Measurements from ENCODE around the gene RSPO3.

RSPO3 gene

DNA sequence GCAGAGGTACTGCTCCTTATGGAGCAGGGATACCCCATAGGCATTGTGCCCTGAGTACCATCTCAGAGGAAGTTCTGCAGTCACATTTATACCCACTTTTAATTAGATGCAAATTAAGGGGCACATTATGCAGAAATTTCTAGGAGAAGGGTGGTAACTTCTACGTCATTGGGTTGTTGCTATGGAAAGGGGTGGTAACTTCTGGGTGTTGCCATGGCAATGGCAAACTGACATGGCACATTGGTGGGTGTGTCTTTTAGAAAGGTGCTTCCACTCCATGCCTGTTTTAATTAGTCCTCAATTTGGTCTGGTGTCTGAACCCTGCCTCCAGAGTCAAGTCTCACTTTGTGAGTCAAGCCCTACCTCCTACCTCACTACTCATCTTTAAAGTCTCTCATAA lies 42.0 kb downstream of the RSPO3 start:
- peaks cover 6% of the 10 kb centered on the region for H3K9me3 ChIP-seq (ENCODE audit: control insufficient read depth, insufficient read depth, low read length)
- H3K4me1 ChIP-seq (ENCODE audit: insufficient read depth, low read length): no peaks in the 10 kb centered on the region; the same call in 1 of the 2 replicates
- H3K9ac ChIP-seq (ENCODE audit: low read depth, low read length): no peak overlapping the region
- no peaks in the 10 kb centered on the region for H3K36me3 ChIP-seq (ENCODE audit: insufficient read depth, low read length)

DNA sequence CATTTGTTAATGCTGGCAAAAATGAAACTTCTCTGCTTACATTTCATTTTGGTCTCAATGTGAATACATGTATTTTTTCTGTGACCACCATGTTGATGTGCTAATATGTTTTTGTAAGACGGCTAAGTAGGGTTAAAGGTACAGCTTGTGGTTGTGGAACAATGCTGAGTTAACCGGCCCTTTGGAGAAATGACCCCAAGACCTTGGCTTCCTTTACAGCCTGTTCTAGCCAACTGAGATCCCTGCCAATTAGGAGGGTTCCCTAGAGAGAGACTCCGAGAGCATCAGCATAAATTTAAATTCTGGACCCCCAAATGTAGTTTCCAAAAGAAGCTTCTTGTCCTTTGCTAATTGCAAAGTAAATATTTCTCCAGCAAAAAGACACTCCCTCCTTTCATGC lies 44.4 kb downstream of the RSPO3 start:
- H3K4me1 ChIP-seq (ENCODE audit: insufficient read depth, low read length): no peaks in the 10 kb centered on the region; the same call in 1 of the 2 replicates
- H3K9ac ChIP-seq (ENCODE audit: low read depth, low read length): no peak overlapping the region
- peaks cover 6% of the 10 kb centered on the region for H3K9me3 ChIP-seq (ENCODE audit: control insufficient read depth, insufficient read depth, low read length)
- no peaks in the 10 kb centered on the region for H3K36me3 ChIP-seq (ENCODE audit: insufficient read depth, low read length)

DNA sequence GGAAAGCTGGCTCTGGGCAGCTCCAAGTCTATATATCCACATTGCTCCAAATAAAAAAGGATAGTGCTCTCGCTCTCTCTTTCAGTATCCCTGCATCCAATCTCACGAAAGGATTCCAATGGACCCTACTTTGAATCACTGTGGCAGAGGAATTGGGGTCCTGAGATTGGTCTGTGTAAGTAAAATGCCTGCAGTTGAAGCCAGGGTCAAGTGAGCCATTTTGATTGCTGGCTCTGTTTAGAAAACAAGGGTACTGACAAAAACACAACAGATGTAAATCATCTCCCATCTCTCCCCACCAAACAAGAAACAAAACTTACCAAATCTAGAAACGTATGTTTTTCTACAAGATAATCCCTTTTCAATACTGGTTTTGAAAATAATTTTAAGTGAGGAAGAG lies 45.6 kb downstream of the RSPO3 start:
- no peaks in the 10 kb centered on the region; the same call in 1 of the 2 replicates for H3K4me1 ChIP-seq (ENCODE audit: insufficient read depth, low read length)
- H3K9ac ChIP-seq (ENCODE audit: low read depth, low read length): no peak overlapping the region
- no peaks in the 10 kb centered on the region for H3K36me3 ChIP-seq (ENCODE audit: insufficient read depth, low read length)
- peaks cover 6% of the 10 kb centered on the region for H3K9me3 ChIP-seq (ENCODE audit: control insufficient read depth, insufficient read depth, low read length)

DNA sequence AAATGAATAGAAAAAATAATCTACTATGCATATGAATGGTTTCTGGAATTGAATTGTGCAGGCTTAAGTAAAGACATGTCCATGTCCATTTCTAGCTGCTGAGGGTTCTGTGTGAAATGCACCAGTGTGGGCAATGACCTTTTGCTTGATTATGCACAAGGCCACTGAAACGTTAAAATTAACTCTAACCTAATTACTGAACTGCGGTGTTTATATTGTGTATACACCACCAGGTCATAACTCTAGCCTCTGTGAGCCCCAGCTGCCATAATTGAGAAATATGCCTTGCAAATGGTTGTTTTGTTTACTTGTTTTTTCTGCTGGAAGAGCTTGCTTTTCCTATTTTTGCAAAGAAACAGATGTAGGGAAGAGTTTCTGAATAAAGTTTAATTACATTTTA lies 46.1 kb downstream of the RSPO3 start:
- peaks cover 6% of the 10 kb centered on the region for H3K9me3 ChIP-seq (ENCODE audit: control insufficient read depth, insufficient read depth, low read length)
- H3K9ac ChIP-seq (ENCODE audit: low read depth, low read length): no peak overlapping the region; the same call in 1 of the 2 replicates
- no peaks in the 10 kb centered on the region; the same call in 1 of the 2 replicates for H3K4me1 ChIP-seq (ENCODE audit: insufficient read depth, low read length)
- no peaks in the 10 kb centered on the region for H3K36me3 ChIP-seq (ENCODE audit: insufficient read depth, low read length)

DNA sequence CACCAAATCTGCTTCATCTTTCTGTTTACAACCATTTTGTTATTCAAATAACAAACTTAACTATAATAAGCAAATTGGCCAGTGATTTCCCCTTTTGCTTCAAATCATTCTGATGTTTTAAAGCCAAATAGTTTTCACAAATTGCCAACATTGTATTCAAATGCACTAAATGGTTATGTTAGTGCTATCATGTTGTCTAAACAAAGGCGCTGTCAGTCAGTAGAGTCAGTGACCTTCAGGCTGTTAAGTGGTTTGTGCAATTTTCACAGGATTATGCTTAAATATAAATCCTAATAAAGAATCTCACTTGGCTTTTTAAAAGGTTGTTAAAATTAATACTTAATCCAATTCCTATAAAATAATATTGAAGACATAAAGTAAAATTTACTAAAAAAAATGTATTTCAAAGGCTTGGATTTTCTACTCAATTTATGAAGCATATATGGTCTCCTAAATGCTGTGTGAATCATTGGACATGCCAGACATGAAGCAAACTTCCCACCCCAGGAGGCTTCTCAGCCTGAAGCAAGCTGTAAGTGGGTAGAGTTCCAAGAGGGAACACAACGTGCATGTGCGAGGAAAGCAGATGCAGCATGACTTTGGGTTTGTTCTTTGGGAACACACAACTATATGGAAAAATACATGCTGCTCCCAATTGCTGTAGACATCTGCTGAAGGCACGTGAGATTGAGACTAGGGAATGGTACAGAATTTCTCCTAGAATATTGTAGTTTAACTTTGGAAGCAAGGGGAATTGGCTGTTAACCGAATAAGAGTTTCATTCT lies 54.9 kb downstream of the RSPO3 start:
- Histone ChIP-seq H3K36me3 (ENCODE audit: insufficient read depth, low read length) (no peaks in the 10 kb centered on the region), H3K4me1 (ENCODE audit: insufficient read depth, low read length) (peaks cover 4% of the 10 kb centered on the region; the same call in 1 of the 2 replicates), H3K9me3 (ENCODE audit: control insufficient read depth, insufficient read depth, low read length) (no peaks in the 10 kb centered on the region), H3K9ac (ENCODE audit: low read depth, low read length) (no peak overlapping the region)

DNA sequence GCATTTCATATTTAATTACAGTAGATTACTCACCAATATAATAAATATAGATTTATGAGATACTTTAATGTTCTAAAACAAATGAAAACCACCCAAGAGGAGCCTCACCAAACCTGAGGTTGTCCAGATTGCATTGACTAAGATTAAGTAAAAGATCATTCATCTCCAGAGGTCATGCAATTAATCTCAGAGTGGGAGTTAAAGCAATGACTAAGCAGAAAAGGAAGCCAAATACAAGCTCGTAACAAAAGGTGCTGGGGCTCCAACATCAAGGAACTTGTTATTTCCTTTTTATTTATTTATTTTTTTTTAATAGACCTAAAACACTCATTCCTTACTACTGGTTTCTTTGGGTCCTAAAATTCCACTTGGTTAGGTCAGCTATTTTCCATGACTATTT lies 57.7 kb downstream of the RSPO3 start:
- H3K9ac ChIP-seq (ENCODE audit: low read depth, low read length): no peak overlapping the region
- H3K4me1 ChIP-seq (ENCODE audit: insufficient read depth, low read length): peaks cover 4% of the 10 kb centered on the region; the same call in 1 of the 2 replicates
- H3K9me3 ChIP-seq (ENCODE audit: control insufficient read depth, insufficient read depth, low read length): no peaks in the 10 kb centered on the region
- no peaks in the 10 kb centered on the region for H3K36me3 ChIP-seq (ENCODE audit: insufficient read depth, low read length)

DNA sequence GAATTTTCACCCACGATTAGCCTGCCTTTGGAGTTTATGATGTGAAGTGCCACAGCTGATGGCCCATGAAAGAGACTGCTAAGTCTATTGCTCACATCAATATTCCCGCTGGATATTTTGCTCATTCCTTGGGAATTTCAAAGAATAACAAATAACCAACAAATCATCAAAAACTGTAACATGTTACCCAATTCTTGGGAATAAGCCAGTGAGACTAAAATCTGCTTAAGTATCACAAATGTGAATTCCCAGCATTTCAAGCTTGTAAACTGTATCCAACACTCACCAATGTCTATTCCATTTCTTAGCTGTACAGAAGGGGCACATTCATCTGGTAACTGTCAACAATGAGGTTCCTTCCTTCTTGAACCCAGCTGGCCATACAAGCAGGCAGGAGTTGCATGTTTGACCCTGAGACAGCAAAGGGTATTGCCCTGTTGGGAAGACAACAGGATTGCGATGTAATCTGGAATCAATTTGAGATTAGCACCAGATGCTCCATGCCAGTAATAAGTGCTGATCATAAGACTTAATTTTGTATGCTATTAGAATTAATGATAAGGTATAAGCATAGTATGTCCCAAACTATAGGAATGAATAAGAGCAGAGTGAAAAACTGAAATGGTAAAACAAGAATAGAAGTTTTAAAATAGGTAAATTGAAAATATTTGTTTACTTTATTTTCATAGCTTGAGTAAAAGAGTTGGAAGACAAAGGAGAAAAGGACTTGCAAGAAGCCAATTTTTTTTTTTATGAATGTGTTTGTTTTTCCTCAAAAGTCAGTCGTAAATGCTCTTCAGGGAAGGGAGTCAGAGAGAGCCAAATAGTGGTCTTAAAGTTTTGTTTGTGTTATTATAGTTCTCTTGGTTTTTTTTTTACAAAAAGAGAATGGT lies 58.8 kb downstream of the RSPO3 start:
- H3K4me1 ChIP-seq (ENCODE audit: insufficient read depth, low read length): peaks cover 4% of the 10 kb centered on the region; the same call in 1 of the 2 replicates
- no peaks in the 10 kb centered on the region for H3K9me3 ChIP-seq (ENCODE audit: control insufficient read depth, insufficient read depth, low read length)
- no peaks in the 10 kb centered on the region for H3K36me3 ChIP-seq (ENCODE audit: insufficient read depth, low read length)
- H3K9ac ChIP-seq (ENCODE audit: low read depth, low read length): no peak overlapping the region

DNA sequence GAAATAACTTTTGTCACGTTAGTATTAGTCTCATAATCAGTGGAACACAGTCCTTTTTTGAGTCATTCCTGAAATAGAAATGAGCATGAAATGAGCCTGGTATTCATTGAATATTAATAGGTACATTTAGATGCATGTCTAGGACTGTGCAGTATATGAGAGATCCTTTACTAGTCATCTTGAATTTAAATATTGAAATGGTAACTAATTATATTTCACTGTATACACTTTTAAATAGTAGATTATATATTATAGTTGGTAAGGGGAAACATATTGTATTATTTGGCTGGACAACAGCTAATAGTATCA lies 59.4 kb downstream of the RSPO3 start:
- Histone ChIP-seq H3K36me3 (ENCODE audit: insufficient read depth, low read length) (no peaks in the 10 kb centered on the region), H3K9ac (ENCODE audit: low read depth, low read length) (no peak overlapping the region), H3K4me1 (ENCODE audit: insufficient read depth, low read length) (peaks cover 4% of the 10 kb centered on the region; the same call in 1 of the 2 replicates), H3K9me3 (ENCODE audit: control insufficient read depth, insufficient read depth, low read length) (no peaks in the 10 kb centered on the region)

DNA sequence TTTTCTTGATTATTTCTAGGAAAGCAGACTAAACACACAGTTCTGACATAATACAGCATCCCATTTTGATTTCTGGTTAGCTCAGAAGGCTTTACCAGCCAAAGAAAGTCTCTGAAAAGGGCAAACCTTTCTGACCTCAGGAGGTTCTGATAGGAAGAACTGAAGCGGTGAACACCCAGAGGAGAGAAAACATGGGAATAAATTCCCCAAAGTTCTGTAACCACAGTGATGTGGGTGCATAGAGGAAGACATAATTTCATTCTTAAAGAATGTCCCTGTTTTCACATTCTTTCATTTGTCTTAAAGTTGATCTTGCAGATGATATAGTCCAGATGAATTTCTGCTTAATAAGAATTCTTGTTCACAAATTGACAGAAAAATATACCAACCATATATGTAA lies 60.3 kb downstream of the RSPO3 start:
- Histone ChIP-seq H3K4me1 (ENCODE audit: insufficient read depth, low read length) (peaks cover 4% of the 10 kb centered on the region; the same call in 1 of the 2 replicates), H3K36me3 (ENCODE audit: insufficient read depth, low read length) (no peaks in the 10 kb centered on the region), H3K9me3 (ENCODE audit: control insufficient read depth, insufficient read depth, low read length) (no peaks in the 10 kb centered on the region), H3K9ac (ENCODE audit: low read depth, low read length) (no peak overlapping the region)

DNA sequence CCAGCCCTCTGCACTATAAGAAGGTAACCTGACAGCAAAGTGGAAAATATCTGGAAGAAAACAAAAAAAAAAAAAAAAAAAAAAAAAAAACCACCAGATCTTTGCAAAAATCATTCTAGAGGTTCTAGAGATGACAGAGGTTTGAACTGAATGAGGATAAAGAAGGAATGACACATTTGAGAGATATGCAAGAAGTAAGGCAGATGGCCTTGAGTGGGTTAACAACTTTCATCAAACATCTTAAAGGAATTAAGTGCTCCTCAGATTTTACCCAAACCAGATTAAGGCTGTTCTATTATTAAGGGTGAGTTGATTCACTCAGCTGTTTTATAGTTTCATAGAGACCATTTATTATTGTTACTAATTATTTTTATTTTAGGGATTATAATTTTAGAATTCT lies 62.0 kb downstream of the RSPO3 start:
- H3K9me3 ChIP-seq (ENCODE audit: control insufficient read depth, insufficient read depth, low read length): no peaks in the 10 kb centered on the region
- H3K36me3 ChIP-seq (ENCODE audit: insufficient read depth, low read length): no peaks in the 10 kb centered on the region
- H3K9ac ChIP-seq (ENCODE audit: low read depth, low read length): no peak overlapping the region
- peaks cover 4% of the 10 kb centered on the region; the same call in 1 of the 2 replicates for H3K4me1 ChIP-seq (ENCODE audit: insufficient read depth, low read length)

DNA sequence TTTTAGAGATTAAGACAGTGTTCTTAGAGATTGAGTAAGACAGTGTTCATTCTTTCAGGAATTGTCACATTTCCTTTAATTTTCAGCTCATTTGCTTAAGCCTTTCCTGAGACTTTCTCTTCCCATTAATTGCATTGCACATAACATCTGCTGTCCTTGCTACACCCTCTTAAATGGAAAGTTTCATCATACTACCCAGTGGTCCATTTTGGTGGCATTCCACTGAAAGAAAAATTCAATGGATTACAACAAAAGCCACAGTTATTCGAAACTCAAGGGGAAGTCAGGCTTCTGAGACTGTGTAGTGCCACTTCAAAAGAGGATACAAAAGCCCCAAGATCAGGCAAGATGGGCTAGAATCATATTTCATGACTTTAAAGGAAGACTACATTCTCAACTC lies 64.0 kb downstream of the RSPO3 start:
- no peaks in the 10 kb centered on the region for H3K4me1 ChIP-seq (ENCODE audit: insufficient read depth, low read length)
- H3K36me3 ChIP-seq (ENCODE audit: insufficient read depth, low read length): no peaks in the 10 kb centered on the region
- no peak overlapping the region for H3K9ac ChIP-seq (ENCODE audit: low read depth, low read length)
- no peaks in the 10 kb centered on the region for H3K9me3 ChIP-seq (ENCODE audit: control insufficient read depth, insufficient read depth, low read length)

DNA sequence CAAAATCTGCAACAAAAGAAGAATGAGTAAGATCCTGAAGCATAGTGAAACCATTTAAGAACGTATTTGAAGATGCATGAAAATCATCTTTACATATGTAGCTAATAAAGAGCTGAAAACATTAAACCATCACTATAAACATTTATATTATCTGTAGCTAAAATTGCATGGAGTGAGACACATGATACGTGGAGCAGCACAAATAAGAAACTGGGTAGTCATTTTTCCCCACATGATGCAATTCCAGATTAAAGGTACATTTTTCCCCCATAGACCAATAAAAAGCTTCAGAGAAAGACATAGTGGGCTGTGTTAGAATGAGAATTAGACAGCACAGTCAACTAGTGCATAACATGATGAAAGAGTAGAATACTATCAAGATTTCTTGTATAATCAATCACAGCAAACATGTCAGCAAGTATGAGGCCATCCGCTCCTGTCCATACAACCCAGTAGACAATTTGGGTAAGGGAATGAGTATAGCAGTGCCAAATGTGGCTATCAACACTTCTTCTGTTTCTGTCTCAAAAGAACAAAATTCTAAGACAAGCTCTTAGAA lies 67.0 kb downstream of the RSPO3 start:
- Histone ChIP-seq H3K9ac (ENCODE audit: low read depth, low read length) (no peak overlapping the region), H3K4me1 (ENCODE audit: insufficient read depth, low read length) (no peaks in the 10 kb centered on the region), H3K36me3 (ENCODE audit: insufficient read depth, low read length) (no peaks in the 10 kb centered on the region), H3K9me3 (ENCODE audit: control insufficient read depth, insufficient read depth, low read length) (no peaks in the 10 kb centered on the region)

DNA sequence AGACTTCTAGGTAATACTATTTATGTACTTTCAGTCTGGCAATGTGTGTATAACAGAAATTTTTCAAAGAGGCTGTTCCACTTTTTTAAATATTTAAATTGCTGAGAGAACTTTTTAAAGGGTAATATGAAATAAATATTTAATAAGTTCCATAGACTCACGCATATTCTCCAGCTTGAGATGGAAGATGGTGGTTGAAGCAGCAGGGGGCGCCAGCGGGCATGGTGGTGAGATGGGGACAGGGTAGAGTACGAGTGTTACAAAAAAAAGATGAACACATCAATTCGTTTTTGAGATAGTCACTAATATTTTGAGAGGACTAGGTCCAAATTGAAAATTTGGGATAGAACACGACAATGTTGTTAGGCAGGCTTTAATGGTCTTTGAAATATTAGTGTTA lies 68.4 kb downstream of the RSPO3 start:
- Histone ChIP-seq H3K36me3 (ENCODE audit: insufficient read depth, low read length) (no peaks in the 10 kb centered on the region), H3K9ac (ENCODE audit: low read depth, low read length) (no peak overlapping the region), H3K9me3 (ENCODE audit: control insufficient read depth, insufficient read depth, low read length) (no peaks in the 10 kb centered on the region), H3K4me1 (ENCODE audit: insufficient read depth, low read length) (no peaks in the 10 kb centered on the region)

DNA sequence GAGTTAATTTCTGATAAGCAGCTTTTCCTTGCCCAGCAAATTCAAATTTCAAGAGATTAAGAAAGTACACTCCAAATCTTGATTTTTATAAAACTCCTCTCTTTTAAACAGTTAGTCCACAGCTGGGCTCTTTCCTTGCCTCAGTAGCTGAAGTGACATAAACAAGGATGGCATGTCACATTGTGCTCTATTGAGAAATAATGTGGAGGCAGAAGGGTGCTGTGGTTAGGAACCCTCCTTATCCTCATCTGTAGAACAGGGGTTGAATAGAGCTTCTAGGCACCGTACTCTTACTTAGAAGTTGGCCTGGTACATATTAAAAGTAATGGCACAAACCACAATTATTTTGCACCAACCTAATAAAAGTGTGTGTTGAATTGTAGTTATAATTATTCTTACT lies 70.3 kb downstream of the RSPO3 start:
- no peak overlapping the region for H3K9ac ChIP-seq (ENCODE audit: low read depth, low read length)
- H3K36me3 ChIP-seq (ENCODE audit: insufficient read depth, low read length): no peaks in the 10 kb centered on the region
- no peaks in the 10 kb centered on the region for H3K9me3 ChIP-seq (ENCODE audit: control insufficient read depth, insufficient read depth, low read length)
- no peaks in the 10 kb centered on the region for H3K4me1 ChIP-seq (ENCODE audit: insufficient read depth, low read length)

All from ES-I3 (cell line).